Measurements from ENCODE around the gene RNF34. TPM values are rescaled to one million over a fixed set of nuclear protein-coding genes. Genes with fewer than 3 reads are reported as not detected.

RNF34 gene
- total RNA-seq, 6 donors from 2014 or later = 22.1 to 48.2 (median 32.4) TPM

DNA sequence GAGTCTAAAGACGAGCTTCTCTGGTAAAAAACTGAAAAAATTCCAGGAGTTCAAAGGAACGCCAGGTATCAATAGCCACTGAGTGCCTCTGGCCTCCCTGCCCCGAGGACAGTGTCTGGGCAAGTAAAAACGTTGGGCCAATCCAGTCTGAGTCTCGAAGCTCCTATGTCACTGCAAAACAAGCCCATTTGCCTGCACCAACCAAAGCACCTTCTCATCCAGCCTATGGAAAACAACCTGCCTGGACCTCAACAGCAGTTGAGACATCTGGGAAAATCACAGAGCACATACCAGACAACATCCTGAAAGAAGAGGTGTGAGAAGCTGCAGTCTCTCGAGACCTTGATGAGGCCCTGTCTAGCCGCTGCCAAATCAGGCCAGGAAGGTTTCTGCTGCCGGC is 56.6 kb downstream of the RNF34 start:
- no peaks in the 10 kb centered on the region for H3K9me3 ChIP-seq
- no peak overlapping the region for H3K4me3 ChIP-seq
- TF ChIP-seq POLR2AphosphoS5 (IDR thresholded peaks at IDR 0.05) = no peak
- no peak for TF ChIP-seq EP300 (IDR thresholded peaks at IDR 0.05)
- TF ChIP-seq POLR2A (IDR thresholded peaks at IDR 0.05) = no peak
- TF ChIP-seq CTCF (IDR thresholded peaks at IDR 0.05) = no peak
- DNase-seq (no peak), ATAC-seq (ENCODE audit: low FRiP score in 2 of 2) (no peak)
- H3K27ac ChIP-seq = no peak overlapping the region
- 87 to 91% methylated on average over 6 to 8 of the region's 8 CpGs for WGBS, 2 donors
- peaks cover 0 to 10% (median 0%) of the 10 kb centered on the region in 4 donors for H3K36me3 ChIP-seq
- peaks cover 12 to 27% (median 15%) of the 10 kb centered on the region in 4 donors for H3K4me1 ChIP-seq
- H3K27me3 ChIP-seq = no peaks in the 10 kb centered on the region

GRCh38 chr12:121461048-121461447 is 61.1 kb downstream of the RNF34 start:
- Histone ChIP-seq H3K27me3 (no peaks in the 10 kb centered on the region), H3K4me3 (no peak overlapping the region), H3K36me3 (no peaks in the 10 kb centered on the region), H3K27ac (no peak overlapping the region), H3K4me1 (peaks cover 7 to 12% (median 9%) of the 10 kb centered on the region in 4 donors), H3K9me3 (no peaks in the 10 kb centered on the region)
- ATAC-seq (ENCODE audit: low FRiP score in 2 of 2) (peak in 1 of 2 donors; percentile 46), DNase-seq (no peak)
- TF ChIP-seq CTCF (IDR thresholded peaks at IDR 0.05) (no peak), POLR2AphosphoS5 (IDR thresholded peaks at IDR 0.05) (no peak), EP300 (IDR thresholded peaks at IDR 0.05) (no peak), POLR2A (IDR thresholded peaks at IDR 0.05) (no peak)
- WGBS, 2 donors = 62 to 90% methylated on average over 5 of the region's 5 CpGs

DNA sequence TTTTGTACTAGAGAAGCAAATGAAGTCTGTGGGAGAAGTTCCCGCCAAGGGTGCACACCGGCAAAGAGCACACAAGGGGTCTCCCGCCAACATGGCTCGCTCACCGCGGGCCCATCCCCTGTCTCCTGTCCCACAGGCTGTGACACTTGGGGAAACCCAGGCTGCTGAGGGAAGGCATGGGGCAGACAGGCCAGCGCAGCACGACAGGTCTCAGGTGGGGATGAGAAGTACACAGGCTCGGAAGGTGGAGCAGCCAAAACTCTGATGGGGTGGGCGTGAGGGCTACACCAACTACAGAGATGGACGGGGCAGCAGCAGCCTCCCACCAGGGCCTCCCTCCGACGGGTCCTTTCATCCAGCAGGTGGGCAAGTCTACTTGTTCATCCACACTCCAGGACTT is 64.4 kb downstream of the RNF34 start:
- Histone ChIP-seq H3K27ac (no peak overlapping the region), H3K27me3 (no peaks in the 10 kb centered on the region), H3K9me3 (no peaks in the 10 kb centered on the region), H3K36me3 (no peaks in the 10 kb centered on the region), H3K4me3 (no peak overlapping the region), H3K4me1 (peaks cover 16 to 25% (median 20%) of the 10 kb centered on the region in 4 donors)
- DNase-seq (peak in 1 of 2 donors; percentile 57), ATAC-seq (ENCODE audit: low FRiP score in 2 of 2) (no peak)
- WGBS, 2 donors = 95 to 96% methylated on average over 13 of the region's 13 CpGs
- no peak for TF ChIP-seq POLR2A (IDR thresholded peaks at IDR 0.05)
- TF ChIP-seq CTCF (IDR thresholded peaks at IDR 0.05) = no peak
- no peak for TF ChIP-seq POLR2AphosphoS5 (IDR thresholded peaks at IDR 0.05)
- TF ChIP-seq EP300 (IDR thresholded peaks at IDR 0.05) = no peak

DNA sequence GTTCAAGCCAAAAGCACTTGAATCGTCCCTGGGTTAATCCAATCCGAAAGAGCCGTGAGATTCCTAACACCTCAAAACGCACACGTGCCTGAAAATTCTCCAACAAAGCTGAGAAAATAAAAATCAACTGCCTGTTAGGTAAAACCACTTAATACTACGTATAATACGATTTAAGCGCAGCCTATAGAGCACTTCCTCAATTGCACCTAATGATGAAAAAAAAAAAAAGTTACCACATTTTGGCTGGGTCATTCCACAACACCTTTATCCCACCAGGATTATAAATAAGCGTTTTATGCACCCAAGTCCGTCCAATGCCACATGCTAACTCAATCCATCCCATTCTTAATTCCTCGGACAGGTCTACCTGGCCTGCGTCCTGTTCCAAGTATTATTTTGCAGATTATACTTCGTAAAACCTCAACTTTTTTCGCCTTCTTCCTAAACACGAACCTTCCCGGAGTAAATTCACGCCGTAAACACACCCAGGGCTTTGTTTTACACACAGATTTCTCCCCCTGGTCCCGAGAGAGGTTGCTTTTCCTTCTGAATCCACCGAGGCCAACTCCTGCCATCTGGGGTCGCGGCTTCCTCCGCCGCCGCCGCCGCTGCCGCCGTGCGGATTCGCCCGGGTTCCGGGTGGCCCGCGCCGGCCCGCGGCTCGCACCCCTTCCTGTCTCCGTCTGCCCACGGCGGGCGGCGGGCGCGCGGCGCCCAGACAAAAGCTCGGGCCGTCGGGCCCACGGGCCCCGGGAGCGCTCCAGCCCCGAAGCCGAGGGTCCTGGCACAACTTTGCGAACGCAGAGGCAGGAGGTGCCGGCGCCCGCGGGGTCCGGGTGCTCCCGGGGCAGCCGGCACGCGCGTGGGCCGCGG is 66.2 kb downstream of the RNF34 start:
- ATAC-seq (ENCODE audit: low FRiP score in 2 of 2) = no peak
- Histone ChIP-seq H3K27ac (peak overlapping the region; percentile 38 to 90 (median 64)), H3K4me1 (peaks cover 17 to 35% (median 32%) of the 10 kb centered on the region in 4 donors), H3K36me3 (no peaks in the 10 kb centered on the region), H3K9me3 (no peaks in the 10 kb centered on the region), H3K27me3 (no peaks in the 10 kb centered on the region), H3K4me3 (peak overlapping the region; percentile 49 to 86 (median 80))
- DNase-seq = peak in 1 of 2 donors; percentile 92
- TF ChIP-seq CTCF (IDR thresholded peaks at IDR 0.05) (no peak), EP300 (IDR thresholded peaks at IDR 0.05) (no peak), POLR2A (IDR thresholded peaks at IDR 0.05) (no peak), POLR2AphosphoS5 (IDR thresholded peaks at IDR 0.05) (no peak)
- 17 to 23% methylated on average over 20 to 40 of the region's 70 CpGs for WGBS, 2 donors
